ENCODE results near the gene TSC2. TPM values are rescaled to one million over a fixed set of nuclear protein-coding genes. Genes with fewer than 3 reads are reported as not detected.

Gene TSC2
- total and polyA plus RNA-seq, 2 donors (not counting 3 experiments of a cell fraction or from before 2014, with no cell fraction given), result 87.9 to 144 TPM

DNA sequence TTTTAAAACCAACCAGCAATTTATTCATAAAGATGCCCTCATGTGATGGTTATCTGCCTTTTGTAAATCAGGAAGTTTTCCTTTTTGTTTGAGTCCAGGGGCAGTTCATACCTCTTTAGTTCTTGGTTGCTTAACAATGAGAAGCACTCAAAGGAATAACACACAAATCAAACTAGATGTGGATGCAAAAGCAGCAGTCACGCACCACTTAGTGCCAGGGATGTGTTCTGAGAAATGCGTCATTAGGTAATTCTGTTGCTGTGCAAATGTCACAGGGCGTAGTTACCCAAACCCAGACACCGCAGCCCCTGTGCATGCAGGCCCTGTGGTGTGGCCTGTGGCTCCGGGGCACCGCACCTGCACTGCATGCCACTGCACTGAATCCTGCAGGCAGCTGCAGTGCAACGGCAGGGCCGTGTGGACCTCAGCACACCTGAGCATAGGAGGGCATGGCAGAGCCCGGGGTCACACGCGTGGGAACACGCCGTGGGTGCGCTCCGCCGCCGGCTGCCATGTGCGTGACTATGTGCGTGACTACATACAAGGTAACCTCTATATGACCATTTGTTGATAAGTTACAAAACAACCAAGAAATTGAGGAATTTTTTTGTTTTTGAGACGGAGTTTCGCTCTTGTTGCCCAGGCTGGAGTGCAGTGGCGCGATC lies 48.3 kb downstream of the TSC2 start:
- DNase-seq (ENCODE audit: low read depth, low spot score) (no peak), FAIRE-seq (no peak)
- POLR2A ChIA-PET, result no interaction called here
- Histone ChIP-seq H3K9ac (replicated peaks; ENCODE audit: extremely low read depth, insufficient read depth, low read length) (no peak overlapping the region), H3K4me2 (ENCODE audit: insufficient read depth, low read length) (no peak overlapping the region), H3K27me3 (ENCODE audit: control insufficient read depth in 2 of 2, insufficient read depth in 2 of 2, low read length in 2 of 2) (no peaks in the 10 kb centered on the region), H3K79me2 (ENCODE audit: control insufficient read depth, insufficient read depth, low read length) (no peaks in the 10 kb centered on the region), H3K9me3 (replicated peaks; ENCODE audit: control insufficient read depth, insufficient read depth, low read length) (no peaks in the 10 kb centered on the region), H3K4me3 (replicated peaks in 1 of 3; ENCODE audit: insufficient read depth in 1 of 3, low read depth in 1 of 3, low read length in 3 of 3) (no peak overlapping the region), H3K4me1 (ENCODE audit: control insufficient read depth, extremely low read depth, insufficient read depth, low read length) (peaks cover 5% of the 10 kb centered on the region), H3K27ac (ENCODE audit: insufficient read depth, low read depth, low read length) (no peak overlapping the region), H3K36me3 (ENCODE audit: control insufficient read depth in 2 of 2, extremely low read depth in 1 of 2, insufficient read depth in 2 of 2, low read length in 2 of 2) (peaks cover 6 to 14% of the 10 kb centered on the region in 2 experiments), H3K9me1 (replicated peaks; ENCODE audit: control insufficient read depth, extremely low read depth, insufficient read depth, low read length) (no peaks in the 10 kb centered on the region), H4K20me1 (replicated peaks; ENCODE audit: control insufficient read depth, extremely low read depth, insufficient read depth, low read length) (no peaks in the 10 kb centered on the region), H2AFZ (ENCODE audit: low read depth, low read length) (no peak overlapping the region)
- BruUV-seq (replicated peaks), result no TSS peak
- TF ChIP-seq POLR2AphosphoS5 (IDR thresholded peaks at IDR 0.05; ENCODE audit: insufficient read depth, low read depth, low read length) (no peak), EZH2 (IDR thresholded peaks at IDR 0.05; ENCODE audit: borderline replicate concordance, low read depth, low read length, severe bottlenecking) (no peak), FOS (IDR thresholded peaks at IDR 0.05; ENCODE audit: borderline replicate concordance, insufficient read depth, low read length) (no peak), JUN (IDR thresholded peaks at IDR 0.05; ENCODE audit: borderline replicate concordance, insufficient read depth, insufficient read length, low read depth) (no peak), GATA2 (IDR thresholded peaks at IDR 0.05; ENCODE audit: insufficient read depth, insufficient read length, low read depth, low read length) (no peak), MYC (IDR thresholded peaks at IDR 0.05; ENCODE audit: low read depth, low read length) (no peak), POLR2A (IDR thresholded peaks at IDR 0.05; ENCODE audit: low read depth, low read length) (no peak)
- TF ChIP-seq, protein P1, sequence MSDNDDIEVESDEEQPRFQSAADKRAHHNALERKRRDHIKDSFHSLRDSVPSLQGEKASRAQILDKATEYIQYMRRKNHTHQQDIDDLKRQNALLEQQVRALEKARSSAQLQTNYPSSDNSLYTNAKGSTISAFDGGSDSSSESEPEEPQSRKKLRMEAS (IDR thresholded peaks at IDR 0.05; ENCODE audit: insufficient read depth, insufficient read length), result no peak
- TF ChIP-seq, protein P2, sequence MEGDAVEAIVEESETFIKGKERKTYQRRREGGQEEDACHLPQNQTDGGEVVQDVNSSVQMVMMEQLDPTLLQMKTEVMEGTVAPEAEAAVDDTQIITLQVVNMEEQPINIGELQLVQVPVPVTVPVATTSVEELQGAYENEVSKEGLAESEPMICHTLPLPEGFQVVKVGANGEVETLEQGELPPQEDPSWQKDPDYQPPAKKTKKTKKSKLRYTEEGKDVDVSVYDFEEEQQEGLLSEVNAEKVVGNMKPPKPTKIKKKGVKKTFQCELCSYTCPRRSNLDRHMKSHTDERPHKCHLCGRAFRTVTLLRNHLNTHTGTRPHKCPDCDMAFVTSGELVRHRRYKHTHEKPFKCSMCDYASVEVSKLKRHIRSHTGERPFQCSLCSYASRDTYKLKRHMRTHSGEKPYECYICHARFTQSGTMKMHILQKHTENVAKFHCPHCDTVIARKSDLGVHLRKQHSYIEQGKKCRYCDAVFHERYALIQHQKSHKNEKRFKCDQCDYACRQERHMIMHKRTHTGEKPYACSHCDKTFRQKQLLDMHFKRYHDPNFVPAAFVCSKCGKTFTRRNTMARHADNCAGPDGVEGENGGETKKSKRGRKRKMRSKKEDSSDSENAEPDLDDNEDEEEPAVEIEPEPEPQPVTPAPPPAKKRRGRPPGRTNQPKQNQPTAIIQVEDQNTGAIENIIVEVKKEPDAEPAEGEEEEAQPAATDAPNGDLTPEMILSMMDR (IDR thresholded peaks at IDR 0.05; ENCODE audit: extremely low read depth in 1 of 2, insufficient read depth in 1 of 2, low read depth in 1 of 2, low read length in 2 of 2), result no peak
- intact Hi-C loops (cut with micrococcal nuclease), result no loop called here
- CTCF ChIA-PET, result no interaction called here
- dilution Hi-C loops (cut with MboI; ENCODE audit: extremely low pct_ligation_motif_present, low sequenced_read_pairs), result no loop called here

All from endothelial cell of umbilical vein (primary cell).